GM23338 (cell line): ENCODE results near the gene DNAH8. TPM values are rescaled to one million over a fixed set of nuclear protein-coding genes. Genes with fewer than 3 reads are reported as not detected.

Experiments used
- ATAC-seq: fragments of 200-7000 bp; cut with Tn5 transposase; 3 replicates; pipeline ENCODE4 v1.9.1; 2020
- DNase-seq: peaks from one replicate; pipeline ENCODE4 v3.0.0-alpha.2; 2015; ENCODE audit warnings: low spot score
- H2AFZ ChIP-seq: fragments of 200-600 bp; sonication (generic); 2 replicates; pipeline ENCODE4 v1.8.0; 2016; ENCODE audit warnings: antibody characterized with exemption, mild to moderate bottlenecking, moderate library complexity
- H3F3A ChIP-seq: fragments of 200-600 bp; sonication (generic); replicated peaks from 2 replicates; pipeline ENCODE4 v1.8.0; 2017; ENCODE audit warnings: antibody characterized with exemption, mixed run types, low read depth
- H3K27ac ChIP-seq: fragments of 200-600 bp; sonication (generic); 2 replicates; pipeline ENCODE4 v1.6.1; 2016; ENCODE audit warnings: low read depth
- H3K27me3 ChIP-seq: fragments of 200-600 bp; sonication (generic); 2 replicates; pipeline ENCODE4 v1.8.0; 2016; ENCODE audit warnings: mild to moderate bottlenecking, mixed run types, moderate library complexity; ENCODE audit not compliant: insufficient read depth
- H3K36me3 ChIP-seq: fragments of 200-600 bp; sonication (generic); 2 replicates; pipeline ENCODE4 v1.8.0; 2016; ENCODE audit warnings: mild to moderate bottlenecking; ENCODE audit not compliant: insufficient read depth
- H3K4me1 ChIP-seq: fragments of 200-600 bp; sonication (generic); 2 replicates; pipeline ENCODE4 v1.8.0; 2016; ENCODE audit warnings: mild to moderate bottlenecking, moderate library complexity; ENCODE audit not compliant: insufficient read depth
- H3K4me2 ChIP-seq: fragments of 200-600 bp; sonication (generic); 2 replicates; pipeline ENCODE4 v1.7.1; 2017; ENCODE audit warnings: mixed run types
- H3K4me3 ChIP-seq: fragments of 200-600 bp; sonication (generic); 2 replicates; pipeline ENCODE4 v1.6.1; 2016; ENCODE audit warnings: mixed run types
- H3K79me2 ChIP-seq: fragments of 200-600 bp; sonication (generic); replicated peaks from 2 replicates; pipeline ENCODE4 v1.8.0; 2017; ENCODE audit warnings: mild to moderate bottlenecking; ENCODE audit not compliant: insufficient read depth
- H3K9me2 ChIP-seq: fragments of 200-600 bp; sonication (generic); 2 replicates; pipeline ENCODE4 v1.8.0; 2017; ENCODE audit not compliant: insufficient read depth
- H4K20me1 ChIP-seq: fragments of 200-600 bp; sonication (generic); replicated peaks from 2 replicates; pipeline ENCODE4 v1.8.0; 2017; ENCODE audit warnings: mild to moderate bottlenecking; ENCODE audit not compliant: insufficient read depth
- H3K27ac Mint-ChIP-seq: 2 replicates; pipeline ENCODE4 v1.8.0; 2020; ENCODE audit warnings: inconsistent platforms, mild to moderate bottlenecking, moderate library complexity, mixed read lengths
- H3K27me3 Mint-ChIP-seq: 3 replicates; pipeline ENCODE4 v1.8.0; 2022; ENCODE audit warnings: low read depth, mild to moderate bottlenecking, moderate library complexity, mixed read lengths, inconsistent platforms; ENCODE audit not compliant: insufficient read depth, poor library complexity
- H3K36me3 Mint-ChIP-seq: 3 replicates; pipeline ENCODE4 v1.8.0; 2021; ENCODE audit warnings: low read depth, mild to moderate bottlenecking, inconsistent platforms, moderate library complexity, mixed read lengths
- H3K4me1 Mint-ChIP-seq: 3 replicates; pipeline ENCODE4 v1.8.0; 2020; ENCODE audit warnings: mild to moderate bottlenecking, inconsistent platforms, mixed read lengths
- H3K4me3 Mint-ChIP-seq: 3 replicates; pipeline ENCODE4 v1.8.0; 2021; ENCODE audit warnings: moderate library complexity, mild to moderate bottlenecking, inconsistent platforms, mixed read lengths
- H3K9me3 Mint-ChIP-seq: 3 replicates; pipeline ENCODE4 v1.8.0; 2020; ENCODE audit warnings: moderate library complexity, mild to moderate bottlenecking, inconsistent platforms, mixed read lengths
- CTCF ChIP-seq, 2 experiments: fragments of 200-600 bp in 1 of 2; sonication (generic) in 1 of 2; conservative IDR thresholded peaks; 2 replicates each; pipeline versions ENCODE4 v1.5.1 to v1.6.1; 2016 to 2017; ENCODE audit warnings: antibody characterized with exemption in 2 of 2, low read depth in 2 of 2, mild to moderate bottlenecking in 2 of 2, moderate library complexity in 1 of 2
- ETS1 ChIP-seq: IDR thresholded peaks from 2 replicates; pipeline ENCODE4 v1.6.1; 2016; ENCODE audit warnings: antibody characterized with exemption
- EZH2 ChIP-seq: fragments of 200-600 bp; sonication (generic); IDR thresholded peaks from one replicate; pipeline ENCODE4 v1.8.0; 2017; ENCODE audit warnings: antibody characterized with exemption, mild to moderate bottlenecking, low read depth; ENCODE audit not compliant: unreplicated experiment
- EZH2phosphoT487 ChIP-seq: fragments of 200-600 bp; sonication (generic); IDR thresholded peaks from one replicate; pipeline ENCODE4 v1.8.1; 2018; ENCODE audit warnings: antibody characterized with exemption; ENCODE audit not compliant: unreplicated experiment
- NANOG ChIP-seq: IDR thresholded peaks from 2 replicates; pipeline ENCODE4 v1.6.1; 2016; ENCODE audit warnings: antibody characterized with exemption, borderline replicate concordance
- POLR2AphosphoS5 ChIP-seq: IDR thresholded peaks from 2 replicates; pipeline ENCODE4 v1.6.1; 2016; ENCODE audit warnings: antibody characterized with exemption, low read depth
- STAT1 ChIP-seq: IDR thresholded peaks from one replicate; pipeline ENCODE4 v1.6.1; 2016; ENCODE audit warnings: antibody characterized with exemption; ENCODE audit not compliant: unreplicated experiment
- ZNF114 ChIP-seq: fragments of 250-450 bp; sonication (Bioruptor Pico); IDR thresholded peaks from 2 replicates; pipeline ENCODE4 v1.5.0; 2020; ENCODE audit warnings: mild to moderate bottlenecking, moderate library complexity
- ZNF331 ChIP-seq: fragments of 250-450 bp; sonication (Bioruptor Pico); IDR thresholded peaks from 2 replicates; pipeline ENCODE4 v1.5.0; 2020; ENCODE audit warnings: low read depth, mild to moderate bottlenecking, moderate library complexity
- ZNF462 ChIP-seq: fragments of 250-450 bp; sonication (Bioruptor Pico); IDR thresholded peaks from 2 replicates; pipeline ENCODE4 v1.5.0; 2020; ENCODE audit warnings: mild to moderate bottlenecking, moderate library complexity
- polyA plus RNA-seq: library from polyadenylated mRNA; unstranded; fragments of >200 nt; fragmentation: Nextera tagmentation; extraction: Ambion mirVana; gene quantifications from 2 replicates; pipeline ENCODE4 v1.2.1, GENCODE V29; 2016
- total RNA-seq: library from RNA; depleted of rRNA; stranded (reverse); fragments of >200 nt; shearing (Covaris generic); gene quantifications from 2 replicates; pipeline ENCODE4 v1.2.3, GENCODE V29; 2014

Gene DNAH8
- total and polyA plus RNA-seq, 2 experiments from 2014 or later, result 0.02 TPM; not detected in 1

- DNase-seq, result no peak
- H3K4me3 ChIP-seq, result no peak overlapping the region
- H3K9me3 Mint-ChIP-seq, result no peaks in the 10 kb centered on the region
- H2AFZ ChIP-seq, result no peak overlapping the region
- H3F3A ChIP-seq, result no peaks in the 10 kb centered on the region
- H3K9me2 ChIP-seq, result no peaks in the 10 kb centered on the region
- H3K27me3 ChIP-seq, result no peaks in the 10 kb centered on the region
- peaks cover 57% of the 10 kb centered on the region for H3K79me2 ChIP-seq
- H3K4me3 Mint-ChIP-seq, result no peak overlapping the region
- H3K27me3 Mint-ChIP-seq, result peaks cover 2% of the 10 kb centered on the region
- TF ChIP-seq EZH2phosphoT487, result no peak
- TF ChIP-seq ZNF114 (CRISPR knock-in tag), result no peak
- TF ChIP-seq EZH2, result no peak
- TF ChIP-seq STAT1, result no peak
- TF ChIP-seq NANOG, result no peak
- no peak for TF ChIP-seq CTCF (conservative IDR thresholded peaks at IDR 0.05; ENCODE audit: low read depth in 2 of 2)
- TF ChIP-seq POLR2AphosphoS5, result no peak
- TF ChIP-seq ZNF331 (CRISPR knock-in tag), result no peak
- TF ChIP-seq ETS1, result no peak
- H3K36me3 Mint-ChIP-seq, result peaks cover 26% of the 10 kb centered on the region
- peaks cover 34% of the 10 kb centered on the region for H4K20me1 ChIP-seq
- H3K4me1 ChIP-seq, result no peaks in the 10 kb centered on the region
- peaks cover 20% of the 10 kb centered on the region; the same call in 1 of the 2 replicates for H3K36me3 ChIP-seq
- no peak overlapping the region for H3K27ac Mint-ChIP-seq
- ATAC-seq, result no peak
- H3K4me2 ChIP-seq, result no peak overlapping the region
- H3K4me1 Mint-ChIP-seq, result peaks cover 10% of the 10 kb centered on the region
- H3K27ac ChIP-seq, result peak overlapping the region; percentile 29; the same call in 1 of the 2 replicates
Observed at GRCh38 chr6:38686270-38687042, 28.7 kb upstream of the DNAH8 start.

GRCh38 chr6:38687043-38687353 is 28.1 kb upstream of the DNAH8 start:
- H3K79me2 ChIP-seq, result peaks cover 63% of the 10 kb centered on the region
- TF ChIP-seq EZH2phosphoT487, result no peak
- TF ChIP-seq ZNF331 (CRISPR knock-in tag), result no peak
- TF ChIP-seq NANOG, result no peak
- no peak for TF ChIP-seq STAT1
- no peak for TF ChIP-seq EZH2
- TF ChIP-seq ZNF462 (CRISPR knock-in tag), result no peak

More at GRCh38 chr6:38687043-38687353, 28.1 kb upstream of the DNAH8 start:
- no peak overlapping the region for H3K27ac Mint-ChIP-seq
- H3K27me3 Mint-ChIP-seq, result peaks cover 2% of the 10 kb centered on the region
- H3K9me2 ChIP-seq, result no peaks in the 10 kb centered on the region
- no peak overlapping the region for H3K4me2 ChIP-seq
- H3K4me1 ChIP-seq, result no peaks in the 10 kb centered on the region
- peaks cover 10% of the 10 kb centered on the region for H3K4me1 Mint-ChIP-seq
- H3F3A ChIP-seq, result no peaks in the 10 kb centered on the region
- DNase-seq (no peak), ATAC-seq (no peak)
- H3K27ac ChIP-seq, result no peak overlapping the region
- H3K36me3 ChIP-seq, result peaks cover 15% of the 10 kb centered on the region; the same call in 1 of the 2 replicates
- no peaks in the 10 kb centered on the region for H3K9me3 Mint-ChIP-seq
- no peak overlapping the region for H3K4me3 ChIP-seq
- H3K27me3 ChIP-seq, result no peaks in the 10 kb centered on the region
- H2AFZ ChIP-seq, result no peak overlapping the region
- H4K20me1 ChIP-seq, result peaks cover 34% of the 10 kb centered on the region
- H3K4me3 Mint-ChIP-seq, result no peak overlapping the region
- H3K36me3 Mint-ChIP-seq, result peaks cover 20% of the 10 kb centered on the region
